ENCODE results near the gene FANCM. TPM values are rescaled to one million over a fixed set of nuclear protein-coding genes. Genes with fewer than 3 reads are reported as not detected.
"Not testable (repeated sequence)": the region's sequence is repeated elsewhere in the genome, so short reads cannot be mapped to it uniquely, and the experiment has no call there.

FANCM gene
- total RNA-seq, 1 donor from 2014 or later: 3.9 TPM

DNA sequence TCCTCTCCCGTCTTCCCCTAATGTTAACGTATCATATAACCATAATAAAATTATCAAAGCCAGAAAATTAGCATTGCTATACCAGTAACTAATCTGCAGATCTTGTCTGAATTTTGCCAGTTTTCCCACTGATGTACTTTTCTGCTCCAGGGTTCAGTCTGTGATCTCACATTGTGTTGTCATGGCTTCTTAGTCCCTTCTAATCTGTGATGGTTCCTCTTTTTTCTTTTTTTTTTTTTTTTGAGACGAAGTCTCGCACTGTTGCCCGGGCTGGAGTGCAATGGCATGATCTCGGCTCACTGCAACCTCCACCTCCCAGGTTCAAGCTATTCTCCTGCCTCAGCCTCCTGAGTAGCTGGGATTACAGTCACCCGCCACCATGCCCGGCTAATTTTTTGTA lies 6.4 kb downstream of the FANCM start:
- DNase-seq (ENCODE audit: low read depth): not testable (repeated sequence)

DNA sequence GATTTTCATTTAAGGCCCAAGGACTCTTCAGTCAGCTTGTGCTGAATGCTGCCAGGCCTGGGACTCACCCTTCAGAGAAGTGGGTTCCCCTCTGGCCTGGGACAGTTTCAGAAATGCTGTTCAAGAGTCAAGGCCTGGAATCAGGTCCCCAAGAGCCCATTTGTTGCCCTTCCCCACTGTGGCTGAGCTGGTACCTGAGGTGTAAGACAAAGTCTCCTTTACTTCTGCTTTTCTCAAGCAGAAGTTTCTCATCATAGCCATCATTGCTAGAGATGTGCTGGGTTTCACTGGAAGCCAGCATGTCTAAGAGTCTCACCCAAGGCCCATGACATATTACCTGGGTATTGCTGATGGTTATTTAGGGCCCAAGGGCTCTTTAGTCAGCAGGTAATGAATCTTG lies 8.9 kb downstream of the FANCM start:
- DNase-seq (ENCODE audit: low read depth): no peak

DNA sequence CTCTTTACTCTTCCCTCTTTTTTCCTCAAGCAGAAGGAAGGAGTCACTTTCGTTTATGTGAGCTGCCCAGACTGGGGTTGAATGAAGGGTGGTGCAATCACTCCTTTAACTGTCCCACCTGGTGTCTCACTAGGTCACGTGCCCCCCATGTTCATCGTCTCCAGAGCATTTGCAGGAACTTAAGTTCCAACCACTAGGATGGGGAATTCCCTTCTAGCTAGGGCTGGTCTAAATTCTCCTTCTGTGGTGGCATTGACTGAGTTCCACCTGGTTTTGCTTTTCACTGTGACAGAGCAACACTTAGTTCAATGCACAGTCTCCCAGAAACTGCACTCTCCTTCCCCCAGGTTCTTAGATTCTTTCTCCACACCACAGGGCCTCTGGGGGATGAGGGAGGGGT lies 9.5 kb downstream of the FANCM start:
- DNase-seq (ENCODE audit: low read depth): peak; percentile 6

DNA sequence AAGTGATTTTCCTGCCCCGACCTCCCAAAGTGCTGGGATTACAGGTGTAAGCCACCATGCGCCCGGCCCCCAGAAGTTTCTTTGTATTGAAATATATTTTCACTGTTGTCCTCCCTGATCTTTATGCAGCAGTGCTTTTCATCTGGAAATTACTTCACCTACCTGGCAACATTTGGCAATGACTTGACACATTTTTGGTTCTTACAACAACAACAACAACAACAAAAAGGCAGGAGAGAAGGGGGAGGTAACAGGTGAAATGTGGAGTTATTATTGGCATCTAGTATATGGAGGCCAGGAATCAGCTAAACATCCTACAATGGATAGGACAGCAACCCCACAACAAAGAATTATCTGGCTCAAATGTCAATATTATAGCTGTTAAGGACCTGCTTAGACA lies 13.9 kb downstream of the FANCM start:
- DNase-seq (ENCODE audit: low read depth): no peak

DNA sequence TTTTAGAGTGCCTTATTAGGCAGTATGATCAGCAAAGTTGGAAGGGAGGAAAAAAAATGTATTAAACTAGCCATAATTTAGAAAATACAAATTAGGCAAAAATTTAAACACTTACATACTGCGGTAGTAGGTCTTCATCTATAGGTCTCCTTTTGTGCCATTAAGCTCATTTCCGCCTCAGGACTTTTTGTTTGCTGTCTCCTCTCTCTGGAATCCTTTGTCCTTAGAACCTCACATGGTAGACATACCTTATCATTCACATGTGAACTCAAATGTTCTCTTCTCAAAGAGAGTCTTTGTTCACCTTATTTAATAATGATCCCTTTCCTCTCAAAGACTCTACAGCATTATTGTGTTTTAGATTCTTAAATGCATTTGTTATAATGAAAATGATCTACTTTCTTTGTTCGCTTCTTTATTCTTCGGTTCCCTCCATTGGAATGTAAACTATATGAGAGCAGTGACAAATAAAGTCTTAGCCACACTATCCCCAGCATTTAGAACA lies 14.7 kb downstream of the FANCM start:
- DNase-seq (ENCODE audit: low read depth): no peak

DNA sequence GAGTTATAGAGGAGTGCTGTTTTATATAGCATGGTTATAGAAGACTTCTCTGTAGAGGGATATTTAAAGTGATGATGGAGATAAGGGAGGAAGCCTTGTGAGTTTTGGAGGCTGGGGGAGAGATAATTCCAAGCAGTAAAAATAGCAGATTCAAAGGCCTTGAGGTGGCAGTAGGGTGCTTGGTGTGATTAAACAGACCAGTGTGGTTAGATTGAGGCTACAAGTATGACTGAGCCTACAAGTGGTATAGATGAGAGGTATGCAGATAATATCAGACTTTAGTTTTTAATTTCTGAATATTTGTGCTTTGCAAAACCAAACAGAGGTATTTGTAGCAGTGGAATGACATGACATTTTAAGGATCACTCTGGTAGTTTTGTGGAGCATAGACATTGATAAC lies 20.3 kb downstream of the FANCM start:
- peak; percentile 13 for DNase-seq (ENCODE audit: low read depth)

DNA sequence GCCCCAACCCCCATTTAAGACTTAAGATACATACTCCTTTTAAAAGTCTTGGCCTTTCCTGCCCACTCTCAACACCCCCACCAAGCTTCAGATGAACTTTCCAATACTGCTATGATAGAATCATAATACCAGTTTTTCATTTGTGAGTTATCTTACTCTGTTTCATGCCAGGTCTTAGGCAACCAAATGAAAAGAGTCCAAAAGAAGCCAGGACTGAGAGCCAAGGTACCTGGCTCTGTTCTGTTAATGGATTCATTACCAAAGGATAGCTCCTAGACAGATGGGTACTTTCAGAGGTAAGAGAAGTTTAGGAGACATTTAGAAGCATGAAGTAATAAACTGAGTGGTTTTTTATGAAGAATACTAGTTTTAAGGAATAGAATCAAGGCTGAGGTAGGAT lies 34.2 kb downstream of the FANCM start:
- DNase-seq (ENCODE audit: low read depth): no peak

DNA sequence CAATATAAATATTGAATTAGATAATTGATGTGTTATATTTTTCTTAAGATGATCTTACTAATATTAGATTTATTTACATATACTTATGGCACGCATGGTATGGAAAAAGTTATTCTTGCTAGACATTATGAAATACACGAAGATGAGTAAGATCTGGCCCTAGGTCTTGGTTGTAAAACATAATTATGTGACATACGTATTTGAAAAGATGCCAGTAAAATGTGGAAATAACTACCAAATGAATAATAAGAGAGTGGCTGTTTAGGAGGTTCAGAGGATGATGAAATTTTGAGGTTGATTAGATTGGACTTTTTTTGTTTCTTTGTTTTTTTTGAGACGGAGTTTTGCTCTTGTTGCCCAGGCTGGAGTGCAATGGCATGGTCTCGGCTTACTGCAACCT lies 41.3 kb downstream of the FANCM start:
- no peak for DNase-seq (ENCODE audit: low read depth)

DNA sequence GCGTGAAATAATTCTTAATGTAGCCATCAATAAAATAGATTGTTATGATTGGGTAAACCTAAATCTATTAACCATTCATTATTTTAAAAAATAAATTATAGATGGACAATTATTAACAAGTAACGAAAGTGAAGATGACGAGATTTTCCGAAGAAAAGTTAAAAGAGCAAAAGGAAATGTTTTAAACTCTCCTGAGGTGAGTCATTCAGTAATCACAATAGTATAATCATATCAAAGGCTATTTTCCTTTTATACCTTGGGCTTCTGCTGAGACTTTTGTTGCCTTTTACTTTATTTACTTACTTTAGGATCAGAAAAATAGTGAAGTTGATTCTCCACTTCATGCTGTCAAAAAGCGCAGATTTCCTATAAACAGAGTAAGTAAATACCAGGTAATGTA lies 45.6 kb downstream of the FANCM start:
- no peak for DNase-seq (ENCODE audit: low read depth)

DNA sequence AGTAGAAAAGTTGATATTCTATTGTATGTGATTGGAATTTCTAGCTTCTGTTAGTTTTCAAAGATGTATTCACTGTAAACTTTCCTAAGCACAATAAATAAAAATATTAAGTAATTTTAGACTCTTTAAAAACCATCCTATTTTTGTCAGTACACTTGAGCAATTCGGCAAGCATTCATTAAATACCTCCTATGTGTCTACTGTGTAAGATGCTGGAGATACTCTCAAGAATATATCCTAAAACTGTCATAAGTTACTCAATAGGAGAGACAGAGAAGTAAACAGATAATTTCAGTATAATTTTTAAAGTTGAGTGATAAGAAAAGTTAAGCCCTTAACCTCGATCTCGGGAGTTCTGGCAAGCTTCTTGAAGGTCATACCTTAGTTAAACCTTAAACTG lies 46.1 kb downstream of the FANCM start:
- DNase-seq (ENCODE audit: low read depth): no peak

DNA sequence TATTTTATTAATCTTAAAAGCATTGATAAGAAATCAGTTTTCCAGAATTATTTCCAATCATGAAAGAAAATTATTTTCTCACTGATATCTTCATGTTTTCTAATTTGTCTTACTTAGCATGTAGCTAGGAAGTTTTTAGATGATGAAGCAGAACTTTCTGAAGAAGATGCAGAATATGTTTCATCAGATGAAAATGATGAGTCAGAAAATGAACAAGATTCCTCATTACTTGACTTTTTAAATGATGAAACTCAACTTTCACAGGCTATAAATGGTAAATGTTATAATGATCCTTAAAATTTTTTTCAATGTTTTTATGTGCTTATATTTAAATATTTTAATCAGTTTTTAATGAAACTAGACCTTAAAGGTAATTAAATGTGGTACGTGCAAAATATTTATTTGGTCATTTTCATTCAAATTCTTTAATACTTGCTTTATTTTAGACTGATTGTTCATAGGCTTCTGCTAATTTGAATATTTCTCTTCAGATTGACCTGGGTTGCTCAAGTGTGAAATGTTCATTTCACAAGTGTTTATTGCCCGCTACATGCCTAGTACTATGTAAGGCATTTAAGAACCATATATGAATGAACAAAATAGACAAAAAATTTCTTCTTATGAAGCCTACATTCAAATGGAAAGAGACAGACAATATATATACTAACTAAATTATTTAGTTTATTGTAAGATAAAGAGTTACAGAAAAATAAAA lies 49.5 kb downstream of the FANCM start:
- DNase-seq (ENCODE audit: low read depth): no peak

DNA sequence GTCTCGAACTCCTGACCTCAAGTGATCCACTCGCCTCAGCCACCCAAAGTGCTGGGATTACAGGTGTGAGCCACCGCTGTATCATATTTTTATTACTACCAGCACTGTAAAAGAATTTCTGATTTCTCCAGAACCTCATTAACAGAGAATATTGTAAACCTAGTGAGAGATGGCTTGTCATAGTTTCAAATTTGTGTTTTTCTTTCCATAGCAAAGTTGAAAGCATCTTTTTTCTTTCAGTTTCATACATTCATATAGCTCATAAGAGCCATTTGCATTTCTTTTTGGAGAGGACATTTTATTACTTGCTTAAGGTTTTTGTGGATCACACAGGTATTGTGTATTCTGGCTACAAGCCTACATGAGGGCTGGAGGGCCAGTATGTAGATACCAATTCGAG lies 59.2 kb downstream of the FANCM start:
- DNase-seq (ENCODE audit: low read depth): no peak

DNA sequence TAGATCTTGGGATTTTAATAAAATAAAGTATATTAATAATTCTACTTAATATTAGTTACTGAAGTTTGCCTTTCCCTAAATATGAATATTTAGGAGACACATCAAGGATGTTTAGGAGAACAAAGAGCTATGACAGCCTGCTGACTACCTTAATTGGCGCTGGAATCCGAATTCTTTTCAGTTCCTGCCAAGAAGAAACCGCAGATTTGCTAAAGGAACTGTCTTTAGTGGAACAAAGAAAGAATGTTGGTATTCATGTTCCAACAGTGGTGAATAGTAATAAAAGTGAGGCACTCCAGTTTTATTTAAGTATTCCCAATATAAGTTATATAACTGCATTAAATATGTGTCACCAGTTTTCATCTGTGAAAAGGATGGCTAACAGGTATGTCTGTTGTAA lies 62.8 kb downstream of the FANCM start:
- DNase-seq (ENCODE audit: low read depth): peak; percentile 30

DNA sequence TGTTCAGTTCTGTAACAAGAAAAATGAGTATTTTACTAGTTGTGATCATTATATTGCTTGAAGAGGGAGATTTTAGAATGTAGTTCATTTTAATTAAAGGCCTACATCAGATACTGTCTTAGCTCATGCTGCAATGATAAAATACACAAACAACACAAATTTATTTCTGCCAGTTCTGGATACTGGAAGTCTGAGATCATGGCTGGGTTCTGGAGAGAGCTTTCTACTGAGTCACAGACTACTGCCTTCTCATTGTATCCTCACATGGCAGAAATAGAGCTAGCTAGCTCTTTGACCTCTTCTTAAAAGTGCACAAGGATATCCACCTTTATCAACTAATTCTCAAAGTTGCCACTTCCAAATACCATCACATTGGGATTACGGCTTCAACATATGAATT lies 63.5 kb downstream of the FANCM start:
- DNase-seq (ENCODE audit: low read depth): peak; percentile 45

DNA sequence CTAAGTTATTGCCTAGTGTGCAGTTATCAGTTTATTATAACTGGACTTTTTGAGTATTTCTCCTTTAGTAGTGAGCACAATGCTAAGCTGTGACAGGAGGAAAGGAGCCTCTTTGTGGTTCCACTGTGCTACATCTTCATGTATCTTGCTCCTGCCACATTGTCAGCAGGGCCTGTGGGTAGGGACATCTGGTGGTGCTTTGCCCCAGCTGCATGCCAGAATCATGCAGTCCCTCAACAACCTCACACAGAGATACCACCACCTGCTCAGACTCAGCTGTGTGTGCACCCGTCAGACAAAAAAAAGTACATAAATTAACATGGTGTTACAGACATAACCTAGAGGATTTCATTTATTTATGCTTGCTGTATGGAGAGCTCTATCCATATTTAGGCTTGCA lies 66.2 kb downstream of the FANCM start:
- DNase-seq (ENCODE audit: low read depth): peak; percentile 76

DNA sequence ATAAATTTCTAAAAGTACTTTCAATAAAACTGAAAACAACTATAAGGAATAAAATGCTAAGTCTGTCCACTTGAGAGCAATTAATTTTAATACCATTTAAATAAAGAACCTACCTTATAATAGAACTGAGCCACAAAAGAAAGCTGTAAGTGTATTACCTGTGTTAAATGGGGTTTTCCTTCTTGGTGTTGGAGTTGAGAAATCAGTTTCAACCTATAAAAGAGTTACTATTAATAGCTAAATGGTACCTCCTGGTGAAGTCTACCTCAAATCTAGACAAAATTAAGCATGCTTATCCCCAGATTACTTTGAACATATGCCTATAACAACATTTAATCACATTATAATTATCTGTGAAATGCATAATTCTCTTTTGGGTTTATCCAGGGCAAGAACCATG lies 68.5 kb downstream of the FANCM start:
- DNase-seq (ENCODE audit: low read depth): no peak

DNA sequence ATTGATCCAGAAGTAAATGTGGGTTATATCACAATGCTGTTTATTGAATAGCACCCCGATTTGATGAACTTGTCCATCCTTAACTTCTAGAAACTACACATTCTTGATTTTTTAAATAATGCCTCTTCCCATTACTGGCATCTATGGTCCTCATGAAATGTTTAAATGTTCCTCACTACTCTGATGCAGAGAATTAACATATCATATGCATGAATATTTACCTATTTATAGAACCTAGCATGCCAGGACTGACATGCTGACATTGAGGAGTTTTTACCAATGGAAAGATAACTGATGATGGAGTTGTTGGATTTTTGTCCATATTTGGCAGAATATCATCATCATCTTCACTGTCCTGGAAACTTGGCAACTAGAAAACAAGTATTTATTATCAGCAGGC lies 74.4 kb downstream of the FANCM start:
- no peak for DNase-seq (ENCODE audit: low read depth)

DNA sequence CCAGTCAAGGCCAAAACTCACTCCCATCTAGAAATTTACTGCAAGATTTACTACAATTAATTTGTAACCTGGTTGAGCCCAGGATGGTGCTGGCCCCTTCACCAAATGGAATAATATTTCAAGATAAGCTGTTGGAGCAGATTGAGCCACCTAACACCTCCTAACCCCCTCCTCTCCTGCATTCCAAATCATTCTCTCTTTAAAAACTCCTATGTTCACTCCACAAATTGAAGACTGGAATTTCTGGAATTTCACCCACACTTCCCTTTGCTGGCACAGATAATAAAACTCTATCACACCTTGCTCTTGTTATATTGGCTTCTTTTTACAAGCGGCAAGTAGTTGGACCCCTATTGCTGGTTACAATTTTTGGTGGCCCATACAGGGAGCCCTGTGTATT lies 75.6 kb downstream of the FANCM start:
- DNase-seq (ENCODE audit: low read depth): no peak

DNA sequence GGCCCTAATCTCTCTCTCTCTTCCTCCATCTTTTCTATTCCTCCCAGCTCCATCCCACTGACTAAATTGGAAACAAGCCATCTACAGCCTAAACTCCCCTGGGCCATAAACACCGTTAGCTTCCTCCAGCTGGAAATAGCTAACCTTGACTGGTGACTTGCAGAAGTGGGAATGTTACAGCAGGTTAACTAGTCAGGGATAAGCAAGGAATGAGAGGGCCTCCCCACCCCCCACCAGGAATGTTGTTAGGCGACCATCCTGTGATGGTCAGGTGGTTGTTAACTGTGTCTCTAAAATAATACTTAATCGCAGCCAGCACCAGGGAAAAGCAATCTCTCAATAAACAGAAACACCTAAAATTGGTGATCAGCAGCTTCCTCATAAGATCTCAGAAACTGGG lies 76.5 kb downstream of the FANCM start:
- DNase-seq (ENCODE audit: low read depth): no peak

DNA sequence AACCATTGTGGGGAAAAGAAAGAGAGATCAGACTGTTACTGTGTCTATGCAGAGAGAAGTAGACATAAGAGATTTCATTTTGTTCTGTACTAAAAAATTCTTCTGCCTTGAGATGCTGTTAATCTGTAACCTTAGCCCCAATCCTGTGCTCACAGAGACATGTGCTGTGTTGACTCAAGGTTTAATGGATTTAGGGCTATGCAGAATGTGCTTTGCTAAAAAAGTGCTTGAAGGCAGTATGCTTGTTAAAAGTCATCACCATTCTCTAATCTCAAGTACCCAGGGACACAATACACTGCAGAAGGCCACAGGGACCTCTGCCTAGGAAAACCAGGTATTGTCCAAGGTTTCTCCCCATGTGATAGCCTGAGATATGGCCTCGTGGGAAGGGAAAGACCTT lies 78.0 kb downstream of the FANCM start:
- DNase-seq (ENCODE audit: low read depth): not testable (repeated sequence)

DNA sequence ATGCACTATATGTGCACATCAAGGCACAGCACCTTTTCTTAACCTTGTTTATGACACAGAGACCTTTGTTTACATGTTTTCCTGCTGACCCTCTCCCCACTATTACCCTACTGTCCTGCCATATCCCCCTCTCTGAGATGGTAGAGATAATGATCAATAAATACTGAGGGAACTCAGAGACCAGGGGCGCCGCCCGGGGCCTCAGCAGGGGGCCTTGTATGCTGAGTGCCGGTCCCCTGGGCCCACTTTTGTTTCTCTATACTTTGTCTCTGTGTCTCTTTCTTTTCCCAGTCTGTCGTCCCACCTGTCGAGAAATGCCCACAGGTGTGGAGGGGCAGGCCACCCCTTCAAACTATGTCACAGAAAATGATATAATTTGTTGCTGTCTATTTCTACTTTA lies 78.6 kb downstream of the FANCM start:
- not testable (repeated sequence) for DNase-seq (ENCODE audit: low read depth)

DNA sequence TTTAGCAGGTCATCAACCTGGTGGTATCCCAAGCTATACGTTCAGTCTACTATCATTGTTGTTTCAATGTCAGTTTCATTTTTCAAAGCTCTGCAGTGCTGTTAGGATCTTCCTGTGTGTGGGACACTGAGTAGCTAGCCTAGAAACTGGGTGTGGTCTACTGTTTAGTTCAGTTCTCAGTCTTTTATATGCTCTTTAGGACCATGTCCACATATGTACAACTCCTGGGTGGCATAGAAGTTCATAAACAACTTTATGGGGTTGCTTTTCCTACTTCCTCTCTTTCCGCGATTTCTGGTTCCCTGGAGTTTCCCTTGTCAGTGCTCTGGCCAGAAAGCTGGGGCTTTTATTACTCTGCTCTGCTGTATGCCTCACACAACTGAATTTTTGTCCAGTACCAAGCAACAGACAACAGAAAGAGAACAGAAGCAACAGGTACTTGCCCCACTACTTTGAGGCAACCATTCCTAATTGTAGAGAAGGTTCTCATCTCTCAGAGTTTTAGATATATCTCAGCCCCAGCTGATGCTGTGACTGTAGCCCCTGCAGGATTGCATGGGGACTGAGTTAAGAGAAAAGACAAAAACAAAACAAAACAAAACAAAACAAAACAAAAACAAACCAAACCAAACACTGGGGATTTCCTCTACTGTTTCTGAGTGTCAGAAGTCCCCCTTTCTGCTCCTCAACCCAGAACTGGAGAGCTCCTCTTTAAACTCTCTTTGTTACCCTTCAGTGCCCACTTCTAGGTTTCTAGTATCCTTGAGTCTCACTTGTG lies 86.9 kb downstream of the FANCM start:
- no peak for DNase-seq (ENCODE audit: low read depth)

DNA sequence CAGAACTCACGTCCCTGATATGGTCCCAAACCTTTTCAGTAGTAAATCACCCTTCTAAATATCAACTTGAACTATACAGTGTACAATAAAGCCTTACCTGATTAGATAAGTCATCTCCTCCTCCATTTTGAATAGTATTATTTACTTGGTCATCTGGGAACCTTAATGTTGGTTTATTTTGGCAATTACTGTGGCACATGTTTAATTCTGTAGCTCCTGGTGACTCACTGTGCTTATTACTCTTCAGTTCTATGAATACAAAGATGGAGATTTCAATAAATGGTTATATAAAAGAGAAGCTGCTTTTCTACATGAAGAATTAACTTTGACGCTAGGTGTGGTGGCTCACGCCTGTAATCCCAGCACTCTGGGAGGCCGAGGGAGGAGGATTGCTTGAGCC lies 91.8 kb downstream of the FANCM start:
- no peak for DNase-seq (ENCODE audit: low read depth)
